SIG-M5 treated with dmso at 0.1 percent for 504 hours (cell line): ENCODE results near the gene MYOG.

ENCODE experiments used
- DNase-seq: peaks from one replicate; lab custom pipeline; 2025; ENCODE audit not compliant: unreplicated experiment; lab: John Stamatoyannopoulos, UW

The MYOG gene

DNA sequence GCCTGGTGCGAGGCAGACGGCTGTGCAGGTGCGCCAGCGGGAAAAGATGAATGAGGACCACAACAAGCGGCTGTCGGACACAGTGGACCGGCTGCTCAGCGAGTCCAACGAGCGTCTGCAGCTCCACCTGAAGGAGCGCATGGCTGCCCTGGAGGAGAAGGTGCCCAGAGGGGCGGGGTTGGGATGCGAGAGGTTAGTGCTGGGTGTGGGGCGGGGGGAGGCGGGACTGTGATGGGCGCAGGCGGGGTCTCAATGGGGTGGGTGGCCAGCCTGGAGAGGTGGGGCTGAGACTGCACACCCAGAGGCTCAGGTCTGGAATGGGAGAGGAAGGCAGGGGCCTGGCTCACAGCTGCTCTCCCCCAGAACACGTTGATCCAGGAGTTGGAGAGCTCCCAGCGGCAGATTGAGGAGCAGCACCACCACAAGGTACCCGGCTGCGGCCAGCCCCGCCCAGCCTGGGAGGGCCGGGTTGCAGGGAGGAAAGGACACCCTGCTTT, 37.2 kb downstream of the MYOG start:
- DNase-seq, result no peak

DNA sequence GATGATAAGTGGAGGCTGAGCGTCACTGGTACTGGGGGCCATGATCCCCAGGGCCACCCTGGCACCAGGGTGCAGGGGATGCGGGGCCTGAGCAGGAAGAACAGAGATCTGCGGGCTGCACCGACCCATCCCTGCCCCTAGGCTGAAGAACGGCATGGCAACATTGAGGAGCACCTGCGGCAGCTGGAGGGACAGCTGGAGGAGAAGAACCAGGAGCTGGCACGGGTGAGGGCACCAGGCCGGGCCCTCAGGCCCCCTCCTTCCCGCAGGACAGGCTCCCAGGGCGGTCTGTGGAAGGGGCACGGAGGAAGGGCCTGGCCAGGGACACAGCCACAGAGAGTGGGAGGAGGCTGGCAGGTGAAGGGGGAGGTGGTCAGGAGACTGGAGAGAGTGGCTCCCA, 37.7 kb downstream of the MYOG start:
- no peak for DNase-seq

DNA sequence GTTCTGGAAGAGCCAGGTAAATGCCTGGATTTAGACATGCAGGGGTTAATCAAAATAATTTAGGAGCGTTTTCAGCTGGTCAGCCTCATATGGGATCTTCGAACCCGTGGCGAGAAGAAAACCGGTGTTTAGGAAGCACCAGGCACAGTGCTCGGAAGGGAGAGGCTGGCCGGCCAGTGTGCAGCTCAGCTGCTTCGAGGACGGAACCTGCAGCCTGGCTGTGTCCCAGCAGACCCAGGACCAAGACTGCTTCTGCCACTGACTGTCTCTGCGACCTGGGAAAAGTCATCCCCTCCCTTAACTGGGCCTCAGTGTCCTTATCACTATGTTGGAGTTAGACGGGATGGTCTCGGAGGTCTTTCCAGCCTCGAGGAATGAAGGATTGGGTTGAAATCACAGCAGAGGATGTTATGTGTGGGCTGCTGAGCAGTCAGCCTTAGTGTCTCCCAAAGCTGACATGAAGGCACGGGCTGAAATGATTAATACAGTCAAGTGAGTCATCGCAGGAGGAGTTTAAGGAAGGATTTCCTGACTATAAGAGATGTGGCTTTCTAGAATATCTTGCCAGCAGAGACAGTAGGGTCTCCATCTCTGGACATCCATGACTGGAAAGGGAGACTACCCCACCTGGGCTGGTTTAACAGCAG, 38.7 kb downstream of the MYOG start:
- DNase-seq, result no peak

DNA sequence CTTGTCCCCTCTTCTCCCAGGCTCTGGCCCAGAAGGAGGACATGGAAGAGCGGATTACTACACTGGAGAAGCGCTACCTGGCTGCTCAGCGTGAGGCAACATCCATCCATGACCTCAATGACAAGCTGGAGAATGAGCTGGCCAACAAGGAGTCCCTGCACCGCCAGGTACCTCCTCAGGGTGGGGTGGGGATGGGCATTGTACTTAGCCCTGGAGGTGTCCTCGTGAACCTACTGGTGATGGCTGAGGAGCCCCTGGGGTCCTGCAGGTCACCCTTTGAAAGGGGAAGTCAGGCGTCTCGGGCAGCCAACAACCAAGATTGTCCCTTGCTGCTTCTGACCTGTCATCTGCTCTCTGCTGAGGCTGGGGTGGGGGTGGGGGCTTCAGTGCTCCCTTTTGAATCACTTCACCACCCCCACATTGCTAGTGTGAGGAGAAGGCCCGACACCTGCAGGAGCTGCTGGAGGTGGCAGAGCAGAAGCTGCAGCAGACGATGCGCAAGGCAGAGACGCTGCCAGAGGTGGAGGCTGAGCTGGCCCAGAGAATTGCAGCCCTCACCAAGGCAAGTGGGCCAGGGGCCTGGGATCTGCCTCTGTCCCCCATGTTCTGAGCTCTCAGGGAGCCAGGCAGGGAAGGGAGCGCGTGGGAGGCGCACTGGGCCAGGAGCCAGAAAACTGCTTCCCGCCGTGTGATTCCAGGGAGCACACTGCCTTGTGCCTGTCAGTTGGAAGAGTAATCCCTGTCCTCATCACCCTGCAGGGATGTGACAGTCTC, 39.8 kb downstream of the MYOG start:
- no peak for DNase-seq

DNA sequence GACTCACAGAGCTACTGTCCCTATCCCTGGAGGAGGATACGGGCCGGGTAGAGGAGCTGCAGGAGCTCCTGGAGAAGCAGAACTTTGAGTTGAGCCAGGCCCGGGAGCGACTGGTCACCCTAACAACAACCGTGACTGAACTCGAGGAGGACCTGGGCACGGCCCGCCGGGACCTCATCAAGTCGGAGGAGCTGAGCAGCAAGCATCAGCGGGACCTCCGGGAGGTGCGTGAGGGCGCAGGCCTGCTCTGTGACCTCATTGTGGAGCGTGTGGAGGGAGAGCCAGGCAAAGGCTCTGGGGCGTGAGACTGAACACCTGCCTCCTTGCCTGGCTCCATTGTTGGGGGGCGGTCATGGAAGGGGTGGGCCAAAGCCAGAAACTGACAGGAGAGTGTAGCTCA, 40.5 kb downstream of the MYOG start:
- no peak for DNase-seq

DNA sequence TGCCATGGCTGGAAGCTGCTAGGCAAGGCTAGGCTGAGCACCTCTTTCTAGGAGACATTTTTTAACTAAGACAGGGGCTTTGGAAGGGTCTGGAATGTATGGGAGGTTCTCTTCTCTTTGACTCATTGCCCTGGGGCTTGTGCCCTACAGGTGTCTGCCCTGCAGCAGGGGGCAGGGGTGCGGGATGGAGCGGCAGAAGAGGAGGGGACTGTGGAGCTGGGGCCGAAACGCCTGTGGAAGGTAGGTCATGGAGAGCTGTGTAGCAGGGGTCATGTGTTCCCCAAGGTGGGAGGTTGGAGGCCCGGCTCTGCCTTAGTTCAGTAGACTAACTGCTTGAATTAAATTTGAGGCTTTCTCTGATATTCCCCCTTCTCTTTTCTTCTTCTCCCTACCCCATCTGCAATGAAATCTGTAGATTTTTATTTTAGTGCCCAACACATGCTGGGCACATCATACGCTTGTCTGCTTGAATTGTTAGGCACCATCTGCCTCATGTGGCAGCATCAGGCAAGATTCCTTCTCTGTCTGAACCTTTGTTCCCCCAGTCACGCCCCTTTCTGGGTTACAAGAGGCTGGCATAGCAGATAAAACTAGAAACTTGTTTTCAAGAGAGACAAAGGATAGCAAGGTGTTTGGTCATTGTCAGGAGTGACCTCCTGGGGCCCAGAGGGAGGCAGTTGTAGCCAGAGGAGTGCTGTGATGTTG, 41.1 kb downstream of the MYOG start:
- DNase-seq, result no peak

DNA sequence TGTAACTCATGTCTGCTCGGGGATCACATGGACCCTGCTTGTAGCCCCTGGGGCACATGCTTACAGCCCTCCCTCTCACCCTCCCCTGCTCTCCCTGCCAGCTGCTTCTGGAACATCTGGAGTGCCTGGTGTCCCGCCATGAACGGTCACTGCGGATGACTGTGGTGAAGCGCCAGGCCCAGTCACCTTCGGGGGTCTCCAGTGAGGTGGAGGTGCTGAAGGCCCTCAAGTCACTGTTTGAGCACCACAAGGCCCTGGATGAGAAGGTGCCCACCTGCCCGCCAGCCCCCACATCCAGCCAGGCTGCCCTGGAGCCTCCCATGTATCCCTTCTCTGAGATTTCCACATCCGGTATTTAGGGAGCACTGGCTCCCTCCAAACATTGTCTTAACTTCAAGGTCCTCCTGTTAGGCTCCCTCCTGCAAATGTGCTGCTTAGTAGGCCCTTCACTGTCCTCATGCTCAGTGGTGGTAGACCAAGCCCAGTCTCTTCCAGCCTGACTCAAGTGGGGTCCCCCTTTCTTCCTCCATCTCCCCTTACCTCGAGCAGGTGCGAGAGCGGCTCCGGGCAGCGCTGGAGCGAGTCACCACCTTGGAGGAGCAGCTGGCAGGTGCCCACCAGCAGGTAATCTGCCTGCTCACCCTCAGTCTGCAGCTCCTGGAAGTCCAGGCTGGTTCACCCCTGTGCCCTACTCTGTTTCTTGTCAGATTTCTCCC, 41.8 kb downstream of the MYOG start:
- DNase-seq, result no peak

DNA sequence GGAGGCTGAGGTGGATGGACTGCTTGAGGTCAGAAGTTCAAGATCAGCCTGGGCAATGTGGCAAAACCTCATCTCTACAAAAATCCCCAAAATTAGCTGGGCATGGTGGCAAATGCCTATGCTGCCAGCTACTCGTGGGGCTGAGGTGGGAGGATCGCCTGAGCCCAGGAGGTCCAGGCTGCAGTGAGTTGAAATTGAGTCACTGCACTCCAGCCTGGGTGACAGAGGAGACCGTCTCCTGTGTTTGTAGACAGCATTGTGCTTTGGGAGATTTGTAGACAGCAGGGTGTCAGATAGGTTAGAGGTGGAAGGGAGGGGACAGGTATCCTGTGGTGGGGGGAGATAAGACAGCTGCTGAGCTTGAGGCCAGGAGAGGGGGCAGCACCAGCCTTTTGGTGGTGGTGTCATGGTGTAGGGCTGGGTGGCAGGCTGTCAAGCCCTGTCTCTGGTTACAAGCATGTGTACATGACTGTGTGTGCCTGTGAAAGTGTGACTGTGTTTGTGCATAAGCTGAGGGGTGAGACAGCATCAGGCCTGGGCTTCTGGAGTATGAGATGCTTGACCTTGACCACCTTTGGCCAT, 44.4 kb downstream of the MYOG start:
- no peak for DNase-seq

DNA sequence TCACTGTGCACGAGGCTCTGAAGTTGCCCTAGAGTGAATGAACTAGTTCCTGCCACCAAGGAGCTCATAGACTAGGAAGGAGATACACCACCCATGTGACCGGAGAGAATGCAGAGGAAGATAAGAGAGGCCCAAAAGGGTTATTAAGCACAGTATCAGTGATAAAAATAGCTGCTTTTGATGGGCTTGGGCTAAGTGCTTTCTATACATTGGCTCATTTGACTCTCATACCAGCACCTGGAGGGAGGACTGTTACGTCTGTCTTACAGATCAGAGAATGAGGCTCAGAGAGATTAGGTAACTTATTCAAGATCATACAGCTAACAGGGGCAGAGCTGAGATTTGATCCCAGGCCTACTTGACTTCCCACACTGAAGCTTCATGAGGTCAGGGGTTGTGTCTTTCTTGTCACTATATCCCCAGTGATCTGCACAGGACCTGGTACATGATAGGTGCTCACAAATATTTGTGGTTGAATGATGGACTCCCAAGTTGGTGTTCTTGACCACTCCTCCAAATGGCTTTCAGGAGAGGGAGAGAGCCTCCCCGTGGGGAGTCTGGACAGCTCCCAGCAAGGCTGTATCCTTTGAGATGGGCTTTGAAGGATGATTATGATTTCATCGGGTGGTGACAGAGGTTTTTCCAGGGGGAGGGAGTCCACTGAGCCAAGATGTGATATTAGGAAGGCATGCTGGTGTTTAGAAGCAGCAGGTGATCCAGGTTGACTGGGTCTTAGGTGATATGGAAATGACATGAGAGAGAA, 45.1 kb downstream of the MYOG start:
- no peak for DNase-seq

DNA sequence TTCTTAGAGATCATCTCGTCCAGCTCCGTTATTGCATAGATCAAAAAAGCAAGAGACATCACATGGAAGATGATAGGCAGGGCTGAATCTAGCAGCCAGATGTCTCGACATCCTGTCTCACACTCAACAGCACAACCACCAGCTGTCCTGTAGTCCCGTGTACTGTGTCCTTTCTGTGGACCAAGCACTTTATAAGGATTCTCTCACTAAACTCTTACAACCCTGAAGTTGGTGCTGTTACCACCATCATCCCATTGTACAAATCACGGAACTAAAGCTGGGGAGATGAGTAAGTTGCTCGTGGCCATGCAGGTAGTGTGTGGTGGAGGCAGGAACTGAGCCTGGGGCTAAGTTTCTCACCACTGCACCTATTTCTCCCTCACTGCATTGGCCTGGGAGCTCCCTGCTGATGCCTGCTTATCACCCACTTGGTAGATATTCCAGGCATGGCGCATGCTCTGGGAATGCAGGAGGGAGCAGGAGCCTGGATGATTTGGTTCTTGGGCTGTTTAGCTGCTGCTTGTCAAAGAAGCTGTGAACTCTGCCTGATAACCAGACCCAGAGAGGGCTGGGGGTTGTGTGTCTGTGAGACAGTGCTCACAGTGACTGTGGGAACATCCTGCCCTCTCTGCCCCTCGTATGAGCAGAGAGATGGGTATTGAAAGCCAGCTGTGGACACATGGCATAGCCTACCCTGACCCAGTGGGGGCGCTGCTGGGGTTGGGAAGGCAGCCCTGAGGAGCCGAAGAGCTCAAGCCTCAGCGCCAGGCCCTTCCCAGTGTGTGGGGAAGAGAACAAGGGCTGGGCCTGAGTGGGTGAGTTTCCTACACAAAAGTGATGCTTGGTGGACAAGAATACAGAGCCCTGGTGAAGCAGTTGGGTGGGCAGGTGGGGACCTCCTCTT, 46.0 kb downstream of the MYOG start:
- DNase-seq, result peak; percentile 22

DNA sequence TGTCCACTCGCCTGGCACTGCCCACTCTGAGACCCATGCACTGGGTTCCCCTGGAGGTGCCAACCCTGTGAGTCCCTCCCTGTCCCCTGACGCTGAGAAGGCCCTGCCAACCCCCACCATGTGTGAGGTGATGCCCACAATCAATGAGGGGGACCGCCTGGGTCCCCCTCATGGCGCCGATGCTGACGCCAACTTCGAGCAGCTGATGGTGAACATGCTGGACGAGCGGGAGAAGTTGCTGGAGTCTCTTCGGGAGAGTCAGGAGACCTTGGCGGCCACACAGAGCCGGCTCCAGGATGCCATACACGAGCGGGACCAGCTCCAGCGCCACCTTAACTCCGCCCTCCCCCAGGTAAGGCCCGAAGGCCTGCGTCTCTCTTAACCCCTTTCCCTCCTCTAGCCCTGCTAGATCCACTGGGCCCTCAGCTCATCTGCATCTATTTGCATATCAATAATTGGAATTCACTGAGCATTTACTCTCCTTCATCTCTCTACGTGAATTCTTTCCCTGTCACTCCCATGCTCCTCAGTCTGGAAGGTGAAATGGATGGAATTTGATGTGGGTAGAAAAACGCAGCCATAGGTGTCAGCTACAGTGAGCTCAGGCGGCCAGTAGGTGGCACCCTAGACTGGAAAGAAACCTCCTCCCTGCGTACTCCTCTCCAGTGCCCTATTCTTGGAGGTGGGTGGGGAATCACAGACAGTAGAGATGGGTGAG, 46.8 kb downstream of the MYOG start:
- peak; percentile 87 for DNase-seq

DNA sequence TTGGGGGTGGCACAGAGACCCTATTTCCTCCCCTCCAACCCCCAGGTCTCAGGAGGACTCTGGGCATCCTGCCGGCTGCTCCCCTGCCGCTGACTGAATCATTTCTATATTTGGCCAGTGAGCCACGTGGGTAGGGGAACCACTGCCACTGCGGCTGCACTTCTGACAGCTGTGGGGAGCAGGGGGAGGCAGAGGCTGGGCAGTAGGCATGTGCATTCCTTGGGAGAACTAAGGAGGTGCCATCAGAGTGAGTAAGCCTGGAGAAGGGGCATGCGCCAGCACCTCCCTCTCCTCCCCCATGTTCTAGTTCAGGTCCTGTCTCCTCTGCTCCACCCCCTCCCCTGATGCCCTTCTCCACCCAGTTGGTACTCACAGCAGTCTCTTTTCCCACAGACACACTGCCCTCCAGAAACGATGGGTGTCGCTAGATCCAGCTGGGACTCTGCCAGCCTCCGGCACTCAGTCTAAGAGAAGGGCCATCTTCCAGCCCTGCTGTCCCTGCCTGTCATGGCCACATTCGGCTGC, 47.5 kb downstream of the MYOG start:
- peak; percentile 35 for DNase-seq

DNA sequence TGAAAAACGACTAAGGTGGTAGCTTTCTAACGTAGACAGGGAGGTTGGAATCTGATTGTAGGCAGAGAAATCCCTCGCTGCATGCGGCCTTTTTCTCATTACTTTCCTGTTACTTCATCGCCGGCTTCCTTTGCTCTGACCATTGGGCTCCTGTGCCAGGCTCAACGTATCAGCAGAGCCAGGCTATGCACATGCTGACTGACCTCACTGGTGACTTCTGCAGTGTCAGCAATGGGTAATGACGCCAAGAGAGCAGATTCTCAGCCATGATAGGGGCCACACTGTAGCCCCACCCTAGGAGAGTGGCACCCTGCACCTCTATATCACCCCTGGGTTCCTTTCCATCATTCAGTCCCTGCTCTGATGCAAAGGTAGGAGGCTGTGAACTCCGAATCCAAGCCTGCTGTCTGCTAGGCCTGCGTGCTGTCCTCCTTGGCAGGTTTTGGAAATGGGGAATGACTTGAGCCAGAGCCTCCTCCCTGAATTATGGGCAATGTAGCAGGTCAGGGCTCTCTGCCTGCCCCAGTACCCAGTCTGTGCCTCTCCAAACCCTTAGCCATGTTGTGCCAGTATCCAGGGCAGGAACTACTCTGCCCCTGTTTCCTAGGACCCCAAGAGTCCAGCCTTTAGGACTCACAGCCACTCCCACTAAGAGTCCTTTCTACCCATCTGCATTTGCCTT, 48.2 kb downstream of the MYOG start:
- DNase-seq, result no peak

DNA sequence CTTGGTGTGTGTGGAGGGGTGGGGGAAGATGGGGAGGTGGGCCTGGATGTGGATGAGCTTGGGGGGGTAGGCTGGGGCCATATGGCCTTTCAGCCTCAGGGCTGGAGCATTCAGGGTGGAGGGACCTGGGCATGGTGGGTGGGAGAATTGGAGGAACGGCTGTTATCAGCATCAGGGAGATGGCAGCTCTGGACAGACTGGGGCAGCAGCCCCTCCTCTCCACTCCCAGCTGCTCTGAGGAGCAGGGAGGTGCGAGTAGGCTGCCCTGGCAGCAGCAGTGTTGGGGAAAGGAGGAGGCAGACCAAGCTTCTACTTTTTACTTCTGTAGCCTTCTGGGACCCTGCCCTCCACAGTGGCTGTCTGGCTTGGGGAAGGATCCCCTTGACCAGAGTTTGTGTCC, 49.3 kb downstream of the MYOG start:
- no peak for DNase-seq

DNA sequence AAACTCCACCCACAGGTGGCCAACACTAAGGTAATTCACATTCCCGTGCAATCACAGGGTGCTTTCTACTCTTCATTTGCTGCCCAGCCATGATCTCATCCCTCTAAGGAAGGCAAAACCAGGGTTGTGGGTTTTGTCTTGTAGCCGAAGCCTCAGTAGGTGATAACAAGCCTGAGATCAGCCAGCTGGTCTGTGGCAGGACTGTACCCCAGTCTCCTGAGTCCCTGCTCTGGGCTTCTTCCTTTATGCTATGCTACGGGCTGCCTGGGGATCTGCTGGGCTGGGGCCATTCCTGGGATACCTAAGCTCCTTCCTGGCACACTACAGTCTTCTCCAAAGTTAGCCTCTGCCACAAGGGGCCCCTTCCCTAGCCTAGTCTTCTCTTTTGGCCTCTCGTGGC, 49.7 kb downstream of the MYOG start:
- DNase-seq, result no peak

DNA sequence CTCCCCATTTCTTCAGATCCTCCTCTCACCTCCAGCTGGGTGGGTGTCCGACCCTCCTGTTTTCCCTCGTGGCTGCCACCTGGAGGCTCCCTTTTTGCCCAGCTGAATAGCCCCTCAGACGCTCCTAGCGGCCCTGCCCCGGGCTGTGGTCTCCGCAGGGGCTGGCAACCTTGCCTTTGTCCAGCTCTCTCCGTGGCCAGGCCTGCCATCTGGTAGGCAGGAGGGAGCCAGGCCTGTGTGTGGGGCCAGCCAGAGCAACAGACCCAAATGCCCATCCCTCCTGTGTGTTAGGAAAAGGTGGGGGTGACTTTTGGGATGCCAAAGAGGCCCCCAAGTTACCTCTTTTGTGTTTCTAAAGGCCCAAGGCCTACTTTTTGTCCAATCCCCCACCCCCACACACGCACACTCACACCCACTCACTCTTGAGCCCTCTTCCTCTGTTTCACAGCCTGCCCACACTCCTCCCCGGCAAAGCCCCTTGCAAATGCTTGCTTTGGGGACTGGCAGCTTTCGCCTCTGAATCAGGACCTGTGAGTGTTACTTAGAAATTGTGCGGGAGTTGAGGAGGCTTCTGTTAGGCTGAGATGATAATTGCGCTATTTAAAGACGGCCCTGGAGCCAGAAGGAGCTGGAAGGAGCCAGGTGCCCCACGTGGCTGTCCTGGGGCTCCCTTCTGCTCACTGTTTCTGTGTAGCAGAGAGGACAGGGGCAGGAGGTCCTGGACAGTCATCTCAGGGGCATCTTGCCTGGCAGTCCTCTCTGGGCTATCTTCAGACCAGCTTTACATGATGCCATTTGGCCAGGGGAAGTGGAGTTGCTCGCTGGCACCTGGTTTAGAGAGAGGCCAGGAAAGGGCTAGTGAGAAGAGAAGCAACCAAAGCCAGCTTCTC, 50.5 kb downstream of the MYOG start:
- no peak for DNase-seq
